ENCODE results near the gene DBN1.

GRCh38 chr5:177501874-177502678 lies 28.6 kb upstream of the DBN1 start:
- TF ChIP-seq EZH2 (IDR thresholded peaks at IDR 0.05; ENCODE audit: borderline replicate concordance, low read length) = no peak
- TF ChIP-seq, protein P1, sequence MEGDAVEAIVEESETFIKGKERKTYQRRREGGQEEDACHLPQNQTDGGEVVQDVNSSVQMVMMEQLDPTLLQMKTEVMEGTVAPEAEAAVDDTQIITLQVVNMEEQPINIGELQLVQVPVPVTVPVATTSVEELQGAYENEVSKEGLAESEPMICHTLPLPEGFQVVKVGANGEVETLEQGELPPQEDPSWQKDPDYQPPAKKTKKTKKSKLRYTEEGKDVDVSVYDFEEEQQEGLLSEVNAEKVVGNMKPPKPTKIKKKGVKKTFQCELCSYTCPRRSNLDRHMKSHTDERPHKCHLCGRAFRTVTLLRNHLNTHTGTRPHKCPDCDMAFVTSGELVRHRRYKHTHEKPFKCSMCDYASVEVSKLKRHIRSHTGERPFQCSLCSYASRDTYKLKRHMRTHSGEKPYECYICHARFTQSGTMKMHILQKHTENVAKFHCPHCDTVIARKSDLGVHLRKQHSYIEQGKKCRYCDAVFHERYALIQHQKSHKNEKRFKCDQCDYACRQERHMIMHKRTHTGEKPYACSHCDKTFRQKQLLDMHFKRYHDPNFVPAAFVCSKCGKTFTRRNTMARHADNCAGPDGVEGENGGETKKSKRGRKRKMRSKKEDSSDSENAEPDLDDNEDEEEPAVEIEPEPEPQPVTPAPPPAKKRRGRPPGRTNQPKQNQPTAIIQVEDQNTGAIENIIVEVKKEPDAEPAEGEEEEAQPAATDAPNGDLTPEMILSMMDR (conservative IDR thresholded peaks at IDR 0.05 in 1 of 2, IDR thresholded peaks at IDR 0.05 in 1 of 2; ENCODE audit: extremely low read depth in 1 of 2, insufficient read depth in 1 of 2, low read depth in 1 of 2, low read length in 2 of 2) = no peak
